Fibroblast of villous mesenchyme (primary cell): ENCODE results near the gene TRIM59. TPM values are rescaled to one million over a fixed set of nuclear protein-coding genes. Genes with fewer than 3 reads are reported as not detected.
A peak's percentile ranks its signal among the peaks of the same experiment; 100 is the strongest.

ENCODE experiments used
- DNase-seq: peaks from one replicate; pipeline ENCODE4 v3.0.0-alpha.2; 2010; ENCODE audit warnings: low read depth
- H3K4me3 ChIP-seq: 2 replicates; pipeline ENCODE4 v1.5.1; 2011; ENCODE audit warnings: low read depth, mild to moderate bottlenecking, low read length
- CTCF ChIP-seq: IDR thresholded peaks from 2 replicates; pipeline ENCODE4 v1.5.1; 2012; ENCODE audit warnings: low read depth, mild to moderate bottlenecking, low read length; ENCODE audit not compliant: insufficient read depth
- total RNA-seq: library from RNA; depleted of rRNA; stranded (reverse); fragments of >200 nt; gene quantifications from 2 replicates; pipeline ENCODE4 v1.2.3, GENCODE V29; 2012

TRIM59 gene
- total RNA-seq, 1 donor, result 47.5 TPM

GRCh38 chr3:160448845-160449635 is 546 bp downstream of the TRIM59 start:
- DNase-seq, result peak; percentile 53
- H3K4me3 ChIP-seq, result peak overlapping the region; percentile 80
- no peak for TF ChIP-seq CTCF

- peak; percentile 51 for DNase-seq
- TF ChIP-seq CTCF, result no peak
These were observed 2.0 kb downstream of the TRIM59 start for GRCh38 chr3:160447544-160447943.

GRCh38 chr3:160446522-160447056 is 3.0 kb downstream of the TRIM59 start:
- H3K4me3 ChIP-seq, result no peak overlapping the region
- TF ChIP-seq CTCF, result no peak
- DNase-seq, result no peak

More at GRCh38 chr3:160447544-160447943, 2.0 kb downstream of the TRIM59 start:
- peak overlapping the region; percentile 80 for H3K4me3 ChIP-seq

- no peak for DNase-seq
- no peak for TF ChIP-seq CTCF
- H3K4me3 ChIP-seq, result no peak overlapping the region
These were observed 3.7 kb downstream of the TRIM59 start for GRCh38 chr3:160445854-160446253.

- H3K4me3 ChIP-seq, result no peak overlapping the region
- TF ChIP-seq CTCF, result no peak
- DNase-seq, result no peak
These were observed 5.2 kb downstream of the TRIM59 start for GRCh38 chr3:160444411-160444810.

GRCh38 chr3:160440687-160441086 is 8.9 kb downstream of the TRIM59 start:
- TF ChIP-seq CTCF, result no peak
- peak; percentile 28 for DNase-seq
- no peak overlapping the region for H3K4me3 ChIP-seq
